Mesenchymal stem cell (in vitro differentiated cells and primary cell): Measurements from ENCODE around the gene USP6NL.

Source experiments
- DNase-seq: peaks from one replicate; pipeline ENCODE4 v3.0.0-alpha.2; 2013
- H2AFZ ChIP-seq: one replicate; pipeline ENCODE4 v1.6.1; 2013; ENCODE audit warnings: low read depth, mild to moderate bottlenecking, control low read depth, inconsistent platforms, low read length, moderate library complexity
- H2AK5ac ChIP-seq: 2 replicates; pipeline ENCODE4 v1.6.1; 2013; ENCODE audit warnings: low read length, moderate library complexity, mild to moderate bottlenecking, inconsistent platforms; ENCODE audit not compliant: severe bottlenecking
- H2BK120ac ChIP-seq: one replicate; pipeline ENCODE4 v1.6.1; 2013; ENCODE audit warnings: low read depth, mild to moderate bottlenecking, inconsistent platforms, low read length, moderate library complexity
- H2BK12ac ChIP-seq, 2 experiments: one replicate each; pipeline ENCODE4 v1.6.1; 2013; ENCODE audit warnings: inconsistent platforms in 2 of 2, low read length in 2 of 2, mild to moderate bottlenecking in 2 of 2, moderate library complexity in 2 of 2, control low read depth in 1 of 2
- H2BK15ac ChIP-seq: one replicate; pipeline ENCODE4 v1.6.1; 2013; ENCODE audit warnings: mild to moderate bottlenecking, low read depth, inconsistent platforms; ENCODE audit not compliant: poor library complexity, severe bottlenecking
- H2BK5ac ChIP-seq: 2 replicates; pipeline ENCODE4 v1.6.1; 2013; ENCODE audit warnings: low read depth, mild to moderate bottlenecking, low read length, control low read depth, inconsistent platforms; ENCODE audit not compliant: poor library complexity, severe bottlenecking
- H3K14ac ChIP-seq, 2 experiments: one replicate each; pipeline ENCODE4 v1.6.1; 2013; ENCODE audit warnings: inconsistent platforms in 2 of 2, low read length in 2 of 2, control low read depth in 1 of 2, mild to moderate bottlenecking in 1 of 2, moderate library complexity in 1 of 2
- H3K18ac ChIP-seq, 2 experiments: one replicate each; pipeline ENCODE4 v1.6.1; 2013; ENCODE audit warnings: inconsistent platforms in 2 of 2, low read length in 2 of 2, control low read depth in 1 of 2, low read depth in 1 of 2, mild to moderate bottlenecking in 1 of 2
- H3K23ac ChIP-seq, 2 experiments: one replicate each; pipeline ENCODE4 v1.6.1; 2013; ENCODE audit warnings: inconsistent platforms in 2 of 2, low read length in 2 of 2, mild to moderate bottlenecking in 2 of 2, moderate library complexity in 2 of 2, control low read depth in 1 of 2
- H3K27ac ChIP-seq: 2 replicates; pipeline ENCODE4 v1.5.1; 2013; ENCODE audit warnings: mild to moderate bottlenecking, moderate library complexity, low read length, control low read depth, inconsistent platforms; ENCODE audit not compliant: poor library complexity, severe bottlenecking
- H3K27me3 ChIP-seq, 2 experiments: 2 replicates each; pipeline versions ENCODE4 v1.6.1 to v1.7.0; 2013; ENCODE audit warnings: low read length in 2 of 2, mild to moderate bottlenecking in 2 of 2, moderate library complexity in 2 of 2, control low read depth in 1 of 2, inconsistent platforms in 1 of 2; ENCODE audit not compliant: control insufficient read depth in 1 of 2, insufficient read depth in 1 of 2
- H3K36me3 ChIP-seq, 2 experiments: 2 replicates each; pipeline versions ENCODE4 v1.6.1 to v1.7.0; 2013; ENCODE audit warnings: low read length in 2 of 2, control low read depth in 1 of 2, inconsistent platforms in 1 of 2, low read depth in 1 of 2, mild to moderate bottlenecking in 1 of 2; ENCODE audit not compliant: insufficient read depth in 2 of 2, control insufficient read depth in 1 of 2
- H3K4ac ChIP-seq, 2 experiments: one replicate each; pipeline ENCODE4 v1.6.1; 2013; ENCODE audit warnings: inconsistent platforms in 2 of 2, low read length in 2 of 2, mild to moderate bottlenecking in 2 of 2, moderate library complexity in 2 of 2, control low read depth in 1 of 2, low read depth in 1 of 2
- H3K4me1 ChIP-seq: 2 replicates; pipeline ENCODE4 v1.6.1; 2013; ENCODE audit warnings: low read depth, low read length, control low read depth; ENCODE audit not compliant: control insufficient read depth, insufficient read depth
- H3K4me2 ChIP-seq: 2 replicates; pipeline ENCODE4 v1.6.1; 2013; ENCODE audit warnings: low read length, mild to moderate bottlenecking, inconsistent platforms; ENCODE audit not compliant: poor library complexity, severe bottlenecking
- H3K4me3 ChIP-seq, 2 experiments: 2 replicates each; pipeline versions ENCODE4 v1.5.1 to v1.7.0; 2013; ENCODE audit warnings: low read length in 2 of 2, mild to moderate bottlenecking in 2 of 2, control low read depth in 1 of 2, low read depth in 1 of 2; ENCODE audit not compliant: insufficient read depth in 1 of 2
- H3K79me1 ChIP-seq: replicated peaks from 2 replicates; pipeline ENCODE4 v1.6.1; 2013; ENCODE audit warnings: mild to moderate bottlenecking, control low read depth, low read length, inconsistent platforms; ENCODE audit not compliant: poor library complexity, severe bottlenecking
- H3K9ac ChIP-seq: 2 replicates; pipeline ENCODE4 v1.7.0; 2013; ENCODE audit warnings: mild to moderate bottlenecking, low read length, moderate library complexity
- H3K9me3 ChIP-seq: 2 replicates; pipeline ENCODE4 v1.7.0; 2013; ENCODE audit warnings: mild to moderate bottlenecking, low read length; ENCODE audit not compliant: control insufficient read depth
- H4K8ac ChIP-seq: one replicate; pipeline ENCODE4 v1.6.1; 2013; ENCODE audit warnings: inconsistent platforms, mild to moderate bottlenecking, low read length, moderate library complexity
- H4K91ac ChIP-seq: one replicate; pipeline ENCODE4 v1.6.1; 2013; ENCODE audit warnings: mild to moderate bottlenecking, low read length, inconsistent platforms
- WGBS: methylation state at CpG from one replicate; pipeline ENCODE4 v1.1.7; 2013; ENCODE audit warnings: mixed read lengths; 5-methylcytosine and 5-hydroxymethylcytosine counted together

Gene USP6NL

GRCh38 chr10:11479300-11479699, 132.2 kb downstream of the USP6NL start:
- no peak overlapping the region for H3K27ac ChIP-seq
- no peak overlapping the region for H2BK15ac ChIP-seq
- no peak overlapping the region for H3K4ac ChIP-seq
- H3K36me3 ChIP-seq = peaks cover 3 to 26% of the 10 kb centered on the region in 2 experiments
- no peak overlapping the region for H3K4me2 ChIP-seq
- no peak overlapping the region for H2BK120ac ChIP-seq
- H3K27me3 ChIP-seq = no peaks in the 10 kb centered on the region
- no peak overlapping the region for H3K18ac ChIP-seq
- no peak overlapping the region for H4K8ac ChIP-seq
- WGBS = 96% methylated on average over 6 of the region's 7 CpGs
- H3K23ac ChIP-seq = no peak overlapping the region
- H4K91ac ChIP-seq = no peak overlapping the region
- no peak overlapping the region for H3K4me3 ChIP-seq
- no peak overlapping the region for H2BK5ac ChIP-seq
- H3K79me1 ChIP-seq = peaks cover 2% of the 10 kb centered on the region
- no peak overlapping the region for H2BK12ac ChIP-seq
- H2AFZ ChIP-seq = no peak overlapping the region
- H3K9ac ChIP-seq = no peak overlapping the region
- H3K9me3 ChIP-seq = no peaks in the 10 kb centered on the region
- H2AK5ac ChIP-seq = no peak overlapping the region
- DNase-seq = no peak
- H3K14ac ChIP-seq = no peak overlapping the region
- H3K4me1 ChIP-seq = no peaks in the 10 kb centered on the region

DNA sequence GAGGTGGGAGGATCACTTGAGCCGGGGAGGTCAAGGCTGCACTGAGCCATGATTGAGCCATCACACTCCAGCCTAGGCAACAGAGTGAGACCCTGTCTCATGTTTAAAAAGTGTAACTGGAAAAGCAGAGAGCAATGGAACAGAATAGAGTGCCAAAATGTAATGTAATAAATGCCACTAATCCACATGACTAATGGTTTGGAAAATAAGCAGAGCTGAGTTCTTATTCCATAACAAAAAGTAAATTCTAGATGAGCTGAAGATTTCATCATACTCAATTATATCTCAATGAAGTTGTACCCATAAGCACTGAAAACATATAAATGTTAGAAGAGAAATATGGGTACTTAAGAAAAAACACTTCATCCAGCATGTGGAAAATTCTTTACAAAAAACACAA, 132.6 kb downstream of the USP6NL start:
- H3K4me2 ChIP-seq = no peak overlapping the region
- H2AK5ac ChIP-seq = no peak overlapping the region
- no peak overlapping the region for H3K18ac ChIP-seq
- H4K91ac ChIP-seq = no peak overlapping the region
- no peaks in the 10 kb centered on the region for H3K9me3 ChIP-seq
- H3K23ac ChIP-seq = no peak overlapping the region
- H3K27ac ChIP-seq = no peak overlapping the region
- H3K36me3 ChIP-seq = peaks cover 3 to 23% of the 10 kb centered on the region in 2 experiments
- H4K8ac ChIP-seq = no peak overlapping the region
- H3K4me3 ChIP-seq = no peak overlapping the region
- no peak overlapping the region for H3K4ac ChIP-seq
- no peak overlapping the region for H3K14ac ChIP-seq
- no peak overlapping the region for H2BK12ac ChIP-seq
- no peak overlapping the region for H2AFZ ChIP-seq
- H3K9ac ChIP-seq = no peak overlapping the region
- H3K79me1 ChIP-seq = peaks cover 2% of the 10 kb centered on the region
- H3K27me3 ChIP-seq = no peaks in the 10 kb centered on the region
- H2BK15ac ChIP-seq = no peak overlapping the region
- no peak overlapping the region for H2BK5ac ChIP-seq
- DNase-seq = no peak
- 100% methylated on average over 1 of the region's 1 CpG for WGBS
- H2BK120ac ChIP-seq = no peak overlapping the region
- no peaks in the 10 kb centered on the region for H3K4me1 ChIP-seq

GRCh38 chr10:11475831-11476434, 135.5 kb downstream of the USP6NL start:
- H3K4me2 ChIP-seq = no peak overlapping the region
- H2BK15ac ChIP-seq = no peak overlapping the region
- no peak overlapping the region for H2BK120ac ChIP-seq
- no peak overlapping the region for H3K9ac ChIP-seq
- peaks cover 3% of the 10 kb centered on the region for H3K79me1 ChIP-seq
- H3K4ac ChIP-seq = no peak overlapping the region
- H3K18ac ChIP-seq = no peak overlapping the region
- H2AFZ ChIP-seq = no peak overlapping the region
- H4K91ac ChIP-seq = no peak overlapping the region
- no peaks in the 10 kb centered on the region for H3K27me3 ChIP-seq
- H3K14ac ChIP-seq = no peak overlapping the region
- WGBS = 100% methylated on average over 2 of the region's 3 CpGs
- H3K4me1 ChIP-seq = no peaks in the 10 kb centered on the region
- H4K8ac ChIP-seq = no peak overlapping the region
- H3K9me3 ChIP-seq = no peaks in the 10 kb centered on the region
- no peak overlapping the region for H3K4me3 ChIP-seq
- DNase-seq = no peak
- no peak overlapping the region for H2AK5ac ChIP-seq
- peaks cover 3 to 9% of the 10 kb centered on the region in 2 experiments for H3K36me3 ChIP-seq
- no peak overlapping the region for H2BK5ac ChIP-seq
- H3K27ac ChIP-seq = no peak overlapping the region
- no peak overlapping the region for H3K23ac ChIP-seq
- no peak overlapping the region for H2BK12ac ChIP-seq

DNA sequence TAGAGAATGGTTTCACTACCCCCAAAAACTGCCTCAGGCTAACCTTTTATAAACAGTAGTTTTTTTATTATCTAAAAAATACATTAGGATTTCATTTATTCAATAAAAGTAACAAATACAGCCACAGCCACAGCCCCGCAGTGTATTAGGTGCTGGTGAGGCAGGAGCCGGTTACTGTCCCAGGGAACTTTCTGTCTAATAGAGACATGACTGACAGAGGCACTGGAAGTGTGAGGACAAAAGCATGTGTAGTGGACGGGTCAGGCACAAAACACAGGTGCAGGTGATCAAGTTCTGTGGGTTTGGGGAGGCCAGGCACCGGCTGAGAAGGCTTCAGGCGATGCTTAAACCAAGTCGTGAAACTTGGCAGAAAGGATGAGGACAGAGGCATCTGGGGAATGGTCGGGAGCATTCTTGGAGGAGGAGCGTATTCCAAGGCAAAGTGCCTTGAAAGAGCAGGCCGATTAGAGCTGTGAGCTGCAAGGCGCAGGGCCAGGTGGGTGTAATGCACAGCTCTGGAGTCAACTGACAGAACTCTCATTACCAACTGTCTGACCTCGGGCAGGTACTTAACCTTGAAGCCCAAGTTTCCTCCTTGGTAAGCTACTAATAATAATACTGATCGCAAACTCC, 138.2 kb downstream of the USP6NL start:
- Histone ChIP-seq H2BK15ac (no peak overlapping the region), H3K4ac (no peak overlapping the region), H3K79me1 (peaks cover 10% of the 10 kb centered on the region), H3K9ac (no peak overlapping the region), H2AFZ (no peak overlapping the region), H3K4me3 (no peak overlapping the region), H3K18ac (no peak overlapping the region), H3K36me3 (peaks cover 4 to 9% of the 10 kb centered on the region in 2 experiments), H4K8ac (no peak overlapping the region), H3K9me3 (no peaks in the 10 kb centered on the region), H3K14ac (no peak overlapping the region), H4K91ac (peak overlapping the region; percentile 20), H2BK120ac (no peak overlapping the region), H2BK12ac (no peak overlapping the region), H3K27ac (no peak overlapping the region), H3K23ac (no peak overlapping the region), H3K4me2 (no peak overlapping the region), H2BK5ac (no peak overlapping the region), H3K4me1 (peaks cover 5% of the 10 kb centered on the region), H2AK5ac (no peak overlapping the region), H3K27me3 (no peaks in the 10 kb centered on the region)
- 69% methylated on average over 10 of the region's 12 CpGs for WGBS
- no peak for DNase-seq
